Measurements from ENCODE around the gene ZNF562.
"Not testable (repeated sequence)": the region's sequence is repeated elsewhere in the genome, so short reads cannot be mapped to it uniquely, and the experiment has no call there.

ZNF562 gene

DNA sequence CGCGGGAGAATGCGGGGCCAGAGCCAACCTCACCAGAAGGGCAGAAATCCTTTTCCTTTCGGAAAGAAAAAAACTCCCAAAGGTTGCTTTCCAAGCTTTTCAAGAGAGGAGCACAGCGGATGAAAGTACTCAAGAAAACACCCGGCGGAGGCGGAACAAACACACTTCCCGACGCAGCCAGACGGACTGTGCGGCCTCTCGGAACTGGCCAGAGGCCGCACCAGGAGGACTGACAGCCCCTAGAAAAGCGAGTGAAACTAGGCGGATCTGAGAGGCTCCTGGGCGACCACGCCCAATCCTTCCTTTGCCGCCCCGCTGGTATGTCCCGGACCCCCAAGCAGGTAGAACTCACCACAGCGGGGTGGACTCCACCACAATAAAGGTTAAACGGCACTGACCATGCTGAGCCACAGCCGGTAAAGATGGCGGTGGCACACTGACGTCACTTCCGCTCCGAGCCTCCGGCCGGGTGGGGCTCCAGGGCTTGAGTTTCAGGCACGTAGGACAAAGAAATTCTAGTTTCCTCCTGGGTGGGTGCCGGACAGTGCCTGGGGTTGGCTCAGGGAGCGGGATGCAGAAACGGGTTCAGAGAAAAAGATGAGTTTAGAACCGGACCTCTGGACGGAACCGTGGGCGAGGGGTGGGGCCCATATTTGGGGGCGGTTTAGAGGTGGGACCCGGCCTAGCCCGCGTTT lies at the start of gene ZNF562:
Gene ZNF562, minus strand, starts transcription at position 438 of the 695 bp plus-strand sequence. CDS start 14,356 bp downstream, outside the sequence.
- no peak for FAIRE-seq

DNA sequence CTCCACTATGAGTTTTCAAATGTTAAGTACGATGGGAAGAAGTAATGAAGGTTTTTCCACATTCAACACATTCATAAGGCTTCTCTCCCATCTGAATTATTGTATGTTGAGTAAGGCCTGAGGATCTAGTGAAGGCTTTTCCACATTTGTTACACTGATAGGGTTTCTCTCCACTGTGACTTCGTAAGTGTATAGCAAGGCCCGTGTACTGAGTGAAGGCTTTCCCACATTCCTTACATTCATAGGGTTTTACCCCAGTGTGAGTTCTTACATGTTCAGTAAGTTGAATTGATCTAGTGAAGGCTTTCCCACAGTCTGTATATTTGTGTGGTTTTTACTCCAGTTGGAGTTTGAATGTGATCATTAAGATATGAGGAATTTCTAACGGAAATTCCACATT lies 49.3 kb upstream of the ZNF562 start:
- no peak for FAIRE-seq

DNA sequence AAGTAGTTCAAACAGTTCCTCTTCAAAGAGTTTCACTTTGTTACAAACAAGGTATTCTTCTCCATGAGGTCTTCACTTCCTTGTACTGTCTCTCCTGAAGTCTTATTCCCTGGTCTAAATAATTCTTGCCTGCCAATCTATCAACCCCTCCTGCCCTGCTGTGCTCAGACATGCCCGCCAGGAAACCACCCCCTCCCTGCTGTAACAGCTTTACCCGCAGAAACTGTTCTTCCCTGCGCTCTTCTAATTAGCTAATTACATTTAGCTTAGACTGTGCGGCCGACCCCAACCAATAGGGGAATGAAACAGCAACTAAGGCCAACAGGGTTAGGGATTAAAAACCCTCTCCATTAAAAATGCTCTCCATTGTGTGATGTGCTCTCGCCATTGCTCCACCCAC lies 47.0 kb upstream of the ZNF562 start:
- FAIRE-seq = no peak

DNA sequence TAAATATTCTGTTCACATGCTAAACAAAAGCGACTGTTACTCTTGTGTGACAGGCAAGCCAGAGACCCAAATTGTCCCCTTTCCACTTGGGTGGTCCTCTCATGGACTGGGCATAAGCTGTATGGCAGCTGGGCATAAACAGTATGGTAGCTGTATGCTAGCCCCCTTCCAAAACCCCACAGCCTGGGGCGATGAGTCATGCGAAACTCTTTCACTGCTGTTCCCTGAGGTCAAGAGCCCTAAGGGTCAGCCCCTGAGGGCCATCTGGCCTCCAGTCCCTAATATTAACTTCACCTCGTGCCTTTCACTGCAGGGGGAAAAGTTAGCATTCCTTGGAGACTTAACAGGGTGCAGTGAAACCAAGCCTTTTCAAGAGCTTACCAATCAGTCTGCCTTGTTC lies 45.6 kb upstream of the ZNF562 start:
- FAIRE-seq = no peak

DNA sequence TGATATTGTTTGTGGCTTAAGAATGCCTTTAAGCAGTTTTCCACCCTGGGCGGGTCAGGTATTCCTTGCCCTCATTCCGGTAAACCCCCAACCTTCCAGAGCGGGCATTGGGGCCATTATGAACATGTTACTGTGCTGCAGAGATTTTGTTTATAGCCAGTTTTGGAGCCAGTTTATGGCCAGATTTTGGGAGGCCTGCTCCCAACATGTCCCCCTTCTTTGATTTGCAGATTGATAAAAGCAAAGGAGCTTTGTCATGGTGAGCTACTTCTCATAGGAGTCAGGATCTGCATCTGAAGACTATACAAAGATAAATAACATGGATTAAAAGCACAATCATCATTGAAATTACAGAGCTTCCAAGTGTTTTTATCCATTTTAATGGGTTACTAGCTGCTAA lies 36.9 kb upstream of the ZNF562 start:
- FAIRE-seq = no peak

DNA sequence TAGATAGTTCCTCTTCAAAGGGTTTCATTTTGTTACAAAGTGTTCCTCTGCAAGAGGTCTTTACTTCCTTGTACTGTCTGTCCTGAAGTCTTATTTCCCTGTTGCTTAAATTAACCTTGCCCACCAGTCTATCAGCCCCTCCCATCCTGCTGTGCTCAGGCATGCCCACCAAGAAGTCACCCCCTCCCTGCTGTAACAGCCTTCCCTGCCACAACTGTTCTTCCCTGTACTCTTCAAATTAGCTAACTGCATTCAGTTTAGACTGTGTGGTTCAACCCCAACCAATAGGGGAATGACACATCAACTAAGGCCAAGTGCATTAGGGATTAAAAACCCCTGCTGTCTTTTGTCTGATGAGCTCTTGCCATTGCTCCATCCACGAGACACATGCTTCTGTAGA lies 34.4 kb upstream of the ZNF562 start:
- no peak for FAIRE-seq

DNA sequence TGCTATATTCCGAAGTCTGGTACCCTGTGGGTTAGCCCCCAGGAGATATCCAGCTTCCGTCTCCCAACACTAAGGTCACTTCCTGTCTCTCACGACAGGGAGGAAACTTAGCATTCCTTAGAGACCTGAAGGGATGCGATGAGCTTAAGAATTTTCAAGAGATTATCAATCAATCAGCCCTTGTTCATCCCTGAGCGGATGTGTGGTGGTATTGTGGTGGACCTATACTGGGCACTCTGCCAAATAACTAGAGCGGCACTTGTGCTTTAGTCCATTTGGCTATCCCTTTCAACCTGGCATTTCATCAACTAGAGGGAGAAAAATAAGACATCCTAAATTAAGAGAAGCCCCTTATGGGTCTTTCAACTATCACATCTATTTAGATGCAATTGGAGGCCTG lies 30.9 kb upstream of the ZNF562 start:
- FAIRE-seq = no peak

DNA sequence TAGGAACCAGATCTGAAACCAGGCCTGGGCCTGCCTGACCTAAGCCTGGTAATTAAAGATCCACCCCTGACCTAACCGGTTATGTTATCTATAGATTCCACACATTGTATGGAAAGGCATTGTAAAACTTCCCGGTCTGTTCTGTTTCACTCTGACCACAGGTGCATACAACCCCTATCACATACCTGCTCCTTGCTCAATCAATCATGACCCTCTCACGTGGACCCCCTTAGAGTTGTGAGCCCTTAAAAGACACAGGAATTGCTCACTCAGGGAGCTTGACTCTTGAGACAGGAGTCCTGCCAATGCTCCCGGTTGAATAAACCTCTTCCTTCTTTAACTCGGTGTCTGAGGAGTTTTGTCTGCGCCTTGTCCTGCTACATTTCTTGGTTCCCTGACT lies 27.3 kb upstream of the ZNF562 start:
- no peak for FAIRE-seq

DNA sequence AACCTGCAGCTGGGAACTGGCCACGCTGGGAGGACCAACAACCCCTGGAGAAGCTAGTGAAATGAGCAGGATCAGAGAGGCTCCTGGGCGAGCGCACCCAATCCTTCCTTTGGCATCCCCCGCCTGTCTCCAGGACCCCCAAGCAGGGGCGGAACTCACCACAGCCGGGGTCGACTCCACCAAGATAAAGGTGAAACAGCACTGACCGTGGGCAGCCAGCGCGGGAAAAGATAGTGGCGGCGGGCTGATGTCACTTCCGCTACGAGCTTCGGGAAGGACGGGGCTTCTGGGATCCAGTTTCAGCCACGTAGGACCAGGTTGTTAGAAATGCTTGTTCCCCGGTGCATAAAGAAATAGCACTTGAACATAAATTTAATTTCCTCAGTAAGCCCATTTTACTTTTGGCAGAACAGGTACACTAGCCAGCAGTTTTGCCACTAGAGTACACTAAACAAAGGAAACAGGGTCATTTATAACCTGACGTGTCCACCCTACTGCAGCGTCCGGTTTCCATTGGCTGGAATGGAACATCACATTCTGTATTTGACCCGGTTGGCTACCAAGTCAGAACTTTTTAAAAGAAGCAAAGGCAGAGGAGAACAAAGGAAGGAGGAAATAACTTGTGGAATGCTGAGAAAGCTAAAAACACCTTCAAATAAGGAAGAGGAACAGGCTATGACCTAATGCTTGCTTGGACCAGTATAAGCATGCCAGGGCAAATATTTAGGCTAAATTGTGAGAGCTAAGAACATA lies 25.5 kb upstream of the ZNF562 start:
- FAIRE-seq = no peak

DNA sequence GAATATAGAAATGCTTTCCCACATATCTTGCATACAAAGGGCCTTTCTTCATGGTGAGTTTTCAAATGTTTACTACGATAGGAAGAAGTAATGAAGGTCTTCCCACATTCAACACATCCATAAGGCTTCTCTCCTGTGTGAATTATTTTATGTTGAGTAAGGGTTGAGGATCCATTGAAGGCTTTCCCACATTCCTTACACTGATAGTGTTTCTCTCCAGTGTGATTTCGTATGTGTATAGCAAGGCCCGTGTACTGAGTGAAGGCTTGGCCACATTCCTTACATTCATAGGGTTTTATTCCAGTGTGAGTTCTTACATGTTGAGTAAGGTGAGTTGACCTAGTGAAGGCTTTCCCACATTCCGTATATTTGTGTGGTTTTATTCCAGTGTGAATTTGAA lies 15.4 kb upstream of the ZNF562 start:
- not testable (repeated sequence) for FAIRE-seq

DNA sequence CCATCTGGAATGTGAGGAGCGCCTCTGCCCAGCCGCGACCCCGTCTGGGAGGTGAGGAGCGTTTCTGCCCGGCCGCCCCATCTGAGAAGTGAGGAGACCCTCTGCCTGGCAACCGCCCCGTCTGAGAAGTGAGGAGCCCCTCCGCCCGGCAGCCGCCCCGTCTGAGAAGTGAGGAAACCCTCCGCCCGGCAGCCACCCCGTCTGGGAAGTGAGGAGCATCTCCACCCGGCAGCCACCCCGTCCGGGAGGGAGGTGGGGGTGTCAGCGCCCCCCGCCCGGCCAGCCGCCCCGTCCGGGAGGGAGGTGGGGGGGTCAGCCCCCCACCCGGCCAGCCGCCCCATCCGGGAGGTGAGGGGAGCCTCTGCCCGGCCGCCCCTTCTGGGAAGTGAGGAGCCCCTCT lies 5.1 kb upstream of the ZNF562 start:
- FAIRE-seq = not testable (repeated sequence)

DNA sequence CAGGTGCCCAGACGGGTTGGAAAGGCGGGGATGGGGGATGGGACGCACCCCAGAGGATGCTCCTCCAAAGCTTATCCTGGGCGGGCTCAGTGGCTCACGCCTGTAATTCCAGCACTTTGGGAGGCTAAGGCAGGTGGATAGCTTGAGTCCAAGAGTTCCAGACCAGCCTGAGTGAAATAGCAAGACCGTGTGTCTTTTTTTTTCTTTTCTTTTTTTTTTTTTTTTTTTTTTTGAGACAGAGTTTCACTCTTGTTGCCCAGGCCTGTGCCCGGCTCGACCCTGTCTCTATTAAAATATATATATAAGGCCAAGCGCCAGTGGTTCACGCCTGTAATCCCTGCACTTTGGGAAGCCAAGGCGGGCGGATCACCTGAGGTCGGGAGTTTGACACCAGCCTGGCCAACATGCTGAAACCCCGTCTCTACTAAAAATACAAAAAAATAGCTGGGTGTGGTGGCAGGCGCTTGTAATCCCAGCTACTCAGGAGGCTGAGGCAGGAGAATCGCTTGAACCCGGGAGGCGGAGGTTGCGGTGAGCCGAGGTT lies 530 bp upstream of the ZNF562 start:
- FAIRE-seq = not testable (repeated sequence)

DNA sequence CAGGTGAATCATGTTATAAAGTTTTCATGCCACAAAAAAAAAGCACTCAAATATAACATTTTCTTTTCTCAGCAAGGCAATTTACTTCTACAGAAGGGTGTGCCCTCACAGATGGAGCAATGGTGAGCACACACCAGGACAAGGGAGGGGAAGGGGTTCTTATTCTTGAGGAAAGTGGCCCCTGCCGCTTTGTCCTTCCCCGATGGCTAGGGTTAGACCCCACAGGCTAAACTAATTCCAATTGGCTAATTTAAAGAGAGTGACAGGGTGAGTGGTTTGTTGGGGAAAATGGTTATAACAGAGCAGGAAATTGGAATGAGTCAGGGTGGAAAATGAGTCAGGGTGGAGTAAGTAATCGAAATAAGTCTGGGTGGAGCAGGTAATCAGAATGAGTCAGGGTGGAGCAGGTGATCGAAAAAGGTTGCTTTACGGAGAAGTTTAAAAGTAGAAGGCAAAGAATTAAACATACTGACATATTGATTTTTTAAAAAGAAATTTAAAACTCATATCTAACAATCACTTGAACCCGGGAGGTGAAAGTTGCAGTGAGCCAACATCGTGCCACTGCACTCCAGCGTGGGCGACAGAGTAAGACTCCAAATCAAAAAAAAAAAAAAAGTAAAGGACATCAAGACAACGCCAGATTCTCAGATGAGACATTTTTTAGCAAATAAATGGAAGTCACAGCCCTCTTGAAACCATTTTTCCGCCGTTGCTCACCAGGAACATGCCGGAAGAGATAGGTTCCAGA lies 813 bp downstream of the ZNF562 start:
- FAIRE-seq = no peak

DNA sequence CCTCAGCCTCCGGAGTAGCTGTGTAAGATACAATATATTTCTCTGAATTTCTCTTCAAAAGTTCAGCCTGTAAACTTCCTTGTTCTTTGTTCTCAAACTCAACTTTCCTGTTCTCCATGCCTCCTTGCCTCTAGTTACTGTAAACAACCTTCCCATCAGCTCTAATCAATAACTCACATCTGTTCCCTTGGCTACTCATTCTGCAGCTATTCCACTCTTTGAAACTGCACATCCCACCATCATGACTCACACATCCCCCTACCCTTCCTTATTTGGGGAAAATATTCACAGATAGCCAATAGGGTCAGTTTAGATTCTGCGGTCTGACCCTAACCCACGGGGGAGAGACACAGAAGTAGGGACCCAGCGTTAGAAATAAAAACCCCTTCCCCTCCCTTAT lies 2.0 kb downstream of the ZNF562 start:
- FAIRE-seq = no peak

DNA sequence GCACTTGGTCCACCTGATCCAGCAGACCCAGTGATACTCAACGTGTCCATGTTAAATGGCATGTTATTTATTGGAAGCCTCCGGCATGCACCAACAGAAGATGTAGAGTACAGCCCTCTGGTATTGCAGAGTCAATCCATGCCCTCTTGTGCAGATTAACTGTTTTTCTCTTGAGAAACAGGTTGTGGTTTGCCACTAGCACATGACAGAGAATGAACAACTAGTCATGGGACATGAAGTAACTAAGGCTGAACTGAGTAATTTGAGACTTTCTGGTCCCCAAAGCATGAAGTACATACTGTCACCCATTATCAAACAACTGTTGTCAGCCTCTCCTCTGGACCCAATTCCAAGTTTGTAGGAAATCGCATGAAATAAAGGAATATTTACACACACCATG lies 3.2 kb downstream of the ZNF562 start:
- no peak for FAIRE-seq

DNA sequence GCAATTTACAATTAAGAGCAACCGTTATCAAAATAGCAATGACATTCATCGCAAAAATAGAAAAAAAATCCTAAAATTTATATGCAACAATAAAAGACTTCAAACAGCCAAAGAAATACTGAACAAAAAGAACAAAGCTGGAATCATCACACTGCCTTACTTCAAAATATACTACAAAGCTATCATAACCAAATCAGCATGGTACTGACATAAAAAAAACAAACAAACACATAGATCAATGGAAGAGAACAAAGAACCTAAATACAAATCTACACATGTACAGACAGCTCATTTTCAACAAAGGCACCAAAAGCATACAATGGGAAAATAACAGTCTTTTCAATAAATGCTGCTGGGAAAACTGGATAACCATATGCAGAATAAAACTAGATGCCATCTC lies 6.4 kb downstream of the ZNF562 start:
- FAIRE-seq = no peak

DNA sequence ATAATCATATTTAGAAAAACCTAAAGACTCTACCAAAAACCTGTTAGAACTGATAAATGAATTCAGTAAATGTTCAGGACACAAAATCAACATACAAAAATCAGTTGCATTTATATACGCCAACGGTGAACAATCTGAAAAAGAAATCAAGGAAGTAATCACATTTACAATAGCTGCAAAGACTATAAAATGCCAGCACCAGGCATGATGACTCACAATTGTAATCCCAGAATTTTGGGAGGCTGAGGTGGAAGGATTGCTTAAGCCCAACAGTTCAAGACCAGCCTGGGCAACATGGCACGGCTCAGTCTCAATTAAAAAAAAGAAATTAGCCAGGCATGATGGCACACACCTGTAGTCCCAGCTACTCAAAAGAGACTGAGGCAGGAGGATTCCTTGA lies 7.0 kb downstream of the ZNF562 start:
- no peak for FAIRE-seq

DNA sequence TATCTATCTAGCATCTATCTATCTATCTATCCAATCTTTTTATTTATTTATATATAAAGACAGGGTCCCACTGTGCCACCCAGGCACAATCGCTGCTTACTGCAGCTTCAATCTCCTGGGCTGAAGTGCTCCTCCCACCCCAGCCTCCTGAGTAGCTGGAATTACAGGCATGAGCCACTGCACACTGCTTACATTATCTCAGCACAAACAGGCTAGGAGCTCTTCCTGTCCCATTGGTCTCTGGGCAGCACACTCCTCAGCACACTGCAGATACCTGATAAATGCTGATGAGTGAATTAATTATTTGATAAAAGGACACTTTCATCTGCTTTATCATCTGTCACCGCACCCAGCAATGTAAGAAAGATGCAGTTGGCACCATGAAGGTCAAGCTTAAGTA lies 16.1 kb downstream of the ZNF562 start:
- FAIRE-seq = no peak

DNA sequence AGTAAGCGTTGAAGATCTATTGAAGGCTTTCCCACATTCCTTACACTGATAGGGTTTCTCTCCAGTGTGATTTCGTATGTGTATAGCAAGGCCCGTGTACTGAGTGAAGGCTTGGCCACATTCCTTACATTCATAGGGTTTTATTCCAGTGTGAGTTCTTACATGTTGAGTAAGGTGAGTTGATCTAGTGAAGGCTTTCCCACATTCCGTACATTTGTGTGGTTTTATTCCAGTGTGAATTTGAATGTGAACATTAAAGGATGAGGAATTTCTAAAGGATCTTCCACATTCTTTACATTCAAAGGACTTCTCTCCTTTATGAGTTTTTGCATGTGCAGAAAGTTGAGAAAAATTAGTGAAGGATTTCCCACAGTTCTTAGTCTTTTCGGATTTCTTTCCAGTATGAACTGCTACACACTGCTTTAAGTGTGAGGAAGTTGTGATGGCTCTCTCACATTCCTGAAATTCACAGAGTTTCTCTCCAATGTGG lies 21.8 kb downstream of the ZNF562 start:
- FAIRE-seq = not testable (repeated sequence)

DNA sequence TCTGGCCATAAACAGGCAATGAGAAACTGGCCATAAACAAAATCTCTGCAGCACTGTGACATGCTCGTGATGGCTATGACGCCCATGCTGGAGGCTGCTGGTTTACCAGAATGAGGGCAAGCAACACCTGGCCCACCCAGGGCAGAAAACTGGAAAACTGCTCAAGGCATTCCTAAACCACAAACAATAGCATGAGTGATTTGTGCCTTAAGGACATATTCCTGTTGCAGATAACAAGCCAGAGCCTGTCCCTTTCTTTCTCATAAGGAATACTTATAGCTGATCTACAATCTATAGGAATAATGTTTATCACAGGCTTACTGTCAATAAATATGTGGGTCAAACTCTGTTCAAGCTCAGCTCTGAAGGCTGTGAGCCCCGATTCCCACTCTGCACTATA lies 23.4 kb downstream of the ZNF562 start:
- not testable (repeated sequence) for FAIRE-seq

DNA sequence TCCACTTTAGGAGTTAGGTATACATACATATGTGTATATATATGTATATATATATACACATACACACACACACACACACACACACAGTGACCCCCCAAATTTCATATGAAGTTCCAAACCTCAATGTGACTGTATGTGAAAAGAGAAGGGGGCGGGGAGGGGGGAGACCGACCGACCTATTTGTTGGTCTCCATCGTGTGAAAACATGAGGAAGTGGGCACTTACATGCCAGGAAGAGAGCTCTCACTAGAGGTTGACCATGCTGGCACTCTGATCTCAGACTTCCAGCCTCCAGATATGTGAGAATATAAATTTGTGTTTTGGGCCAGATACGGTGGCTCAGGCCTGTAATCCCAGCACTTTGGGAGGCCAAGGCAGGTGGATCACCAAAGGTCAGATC lies 24.6 kb downstream of the ZNF562 start:
- no peak for FAIRE-seq

DNA sequence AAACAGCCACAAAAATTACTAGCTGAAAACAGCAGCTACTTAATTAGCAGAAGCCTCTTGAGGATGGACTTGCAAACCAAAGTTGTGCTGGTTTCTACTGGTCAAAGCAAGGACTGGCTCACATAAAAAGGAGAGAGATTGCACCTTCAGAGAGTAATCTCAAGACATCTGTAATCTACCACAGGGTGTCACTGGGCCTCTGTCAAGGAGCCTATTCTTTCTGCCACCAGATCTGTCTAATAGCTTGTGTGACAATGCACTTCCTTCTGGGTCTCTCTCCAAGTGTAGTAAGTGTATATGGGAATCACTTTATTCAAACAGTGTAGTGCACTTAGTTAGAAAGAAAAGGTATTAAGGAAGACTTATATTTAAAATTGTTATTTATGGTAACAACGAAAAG lies 29.4 kb downstream of the ZNF562 start:
- FAIRE-seq = no peak

DNA sequence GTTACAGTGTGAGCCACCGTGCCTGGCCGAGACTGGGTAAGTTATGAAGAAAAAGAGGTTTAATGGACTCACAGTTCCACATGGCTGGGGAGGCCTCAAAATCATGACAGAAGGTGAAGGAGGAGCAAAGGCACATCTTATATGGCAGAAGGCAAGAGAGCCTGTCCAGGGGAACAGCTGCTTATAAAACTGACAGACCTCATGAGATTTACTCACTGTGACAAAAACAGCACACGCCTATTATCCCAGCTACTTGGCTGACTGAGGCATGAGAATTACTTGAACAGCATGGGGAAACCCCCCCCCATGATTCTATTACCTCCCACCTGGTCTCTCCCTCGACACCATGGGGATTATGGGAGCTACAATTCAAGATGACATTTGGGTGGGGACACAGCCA lies 30.4 kb downstream of the ZNF562 start:
- no peak for FAIRE-seq
